H9 (cell line): ENCODE measurements around the gene MUCL3. TPM values are rescaled to one million over a fixed set of nuclear protein-coding genes. Genes with fewer than 3 reads are reported as not detected.
A peak's percentile ranks its signal among the peaks of the same experiment; 100 is the strongest.

Source experiments
- DNase-seq: peaks from one replicate; pipeline ENCODE4 v3.0.0-alpha.2; 2017
- H2AFZ ChIP-seq: one replicate; pipeline ENCODE4 v1.6.1; 2013; ENCODE audit warnings: mild to moderate bottlenecking, low read length, control low read depth, moderate library complexity
- H2AK5ac ChIP-seq: 2 replicates; pipeline ENCODE4 v1.6.1; 2013; ENCODE audit warnings: low read length, control low read depth, mixed read lengths; ENCODE audit not compliant: insufficient read length
- H2BK120ac ChIP-seq: one replicate; pipeline ENCODE4 v1.6.1; 2013; ENCODE audit warnings: low read depth, mild to moderate bottlenecking, low read length, control low read depth, inconsistent platforms; ENCODE audit not compliant: poor library complexity, severe bottlenecking
- H2BK12ac ChIP-seq: 2 replicates; pipeline ENCODE4 v1.6.1; 2013; ENCODE audit warnings: low read length, control low read depth, mixed read lengths, low read depth; ENCODE audit not compliant: insufficient read length
- H2BK15ac ChIP-seq: 2 replicates; pipeline ENCODE4 v1.6.1; 2013; ENCODE audit warnings: low read depth, low read length, control low read depth
- H2BK20ac ChIP-seq: one replicate; pipeline ENCODE4 v1.6.1; 2013; ENCODE audit warnings: low read depth, mild to moderate bottlenecking, low read length, control low read depth, inconsistent platforms; ENCODE audit not compliant: poor library complexity, severe bottlenecking
- H2BK5ac ChIP-seq: 2 replicates; pipeline ENCODE4 v1.6.1; 2013; ENCODE audit warnings: low read length, control low read depth, mixed read lengths; ENCODE audit not compliant: insufficient read length
- H3K14ac ChIP-seq: 2 replicates; pipeline ENCODE4 v1.6.1; 2013; ENCODE audit warnings: low read length, control low read depth; ENCODE audit not compliant: insufficient read depth
- H3K18ac ChIP-seq: 2 replicates; pipeline ENCODE4 v1.6.1; 2013; ENCODE audit warnings: low read depth, mild to moderate bottlenecking, mixed read lengths, low read length, control low read depth; ENCODE audit not compliant: insufficient read length
- H3K23ac ChIP-seq: 2 replicates; pipeline ENCODE4 v1.6.1; 2013; ENCODE audit warnings: low read length, control low read depth, mixed read lengths, low read depth; ENCODE audit not compliant: insufficient read length
- H3K23me2 ChIP-seq: 2 replicates; pipeline ENCODE4 v1.6.1; 2013; ENCODE audit warnings: low read depth, mild to moderate bottlenecking, mixed read lengths, low read length, control low read depth; ENCODE audit not compliant: insufficient read length, poor library complexity, severe bottlenecking
- H3K27ac ChIP-seq: 2 replicates; pipeline ENCODE4 v1.5.1; 2013; ENCODE audit warnings: low read length, control low read depth, mixed read lengths, low read depth; ENCODE audit not compliant: insufficient read length
- H3K27me3 ChIP-seq: 2 replicates; pipeline ENCODE4 v1.6.1; 2013; ENCODE audit warnings: low read length, control low read depth, inconsistent platforms; ENCODE audit not compliant: insufficient read depth
- H3K4ac ChIP-seq: 2 replicates; pipeline ENCODE4 v1.6.1; 2013; ENCODE audit warnings: low read depth, mild to moderate bottlenecking, control low read depth, inconsistent platforms, low read length, moderate library complexity
- H3K4me1 ChIP-seq: 2 replicates; pipeline ENCODE4 v1.6.1; 2013; ENCODE audit warnings: low read length, control low read depth, inconsistent platforms; ENCODE audit not compliant: insufficient read depth
- H3K4me2 ChIP-seq: 2 replicates; pipeline ENCODE4 v1.6.1; 2013; ENCODE audit warnings: low read length, control low read depth, mixed read lengths; ENCODE audit not compliant: insufficient read length, insufficient read depth
- H3K56ac ChIP-seq: 2 replicates; pipeline ENCODE4 v1.6.1; 2013; ENCODE audit warnings: low read depth, mild to moderate bottlenecking, mixed read lengths, low read length, control low read depth; ENCODE audit not compliant: insufficient read length
- H3K79me1 ChIP-seq: 2 replicates; pipeline ENCODE4 v1.6.1; 2013; ENCODE audit warnings: low read depth, mild to moderate bottlenecking, moderate library complexity, low read length, control low read depth, inconsistent platforms; ENCODE audit not compliant: insufficient read depth, poor library complexity, severe bottlenecking
- H3K79me2 ChIP-seq: 2 replicates; pipeline ENCODE4 v1.6.1; 2013; ENCODE audit warnings: low read length, control low read depth, inconsistent platforms; ENCODE audit not compliant: insufficient read depth
- H3K9ac ChIP-seq: 2 replicates; pipeline ENCODE4 v1.6.1; 2013; ENCODE audit warnings: low read length, control low read depth, mixed read lengths; ENCODE audit not compliant: insufficient read length; ENCODE audit errors: extremely low read depth
- H3K9me3 ChIP-seq: one replicate; pipeline ENCODE4 v1.6.1; 2013; ENCODE audit warnings: low read depth, low read length, inconsistent platforms; ENCODE audit not compliant: control insufficient read depth
- H3T11ph ChIP-seq: one replicate; pipeline ENCODE4 v1.6.1; 2013; ENCODE audit warnings: mild to moderate bottlenecking, low read length, control low read depth, inconsistent platforms
- H4K20me1 ChIP-seq: one replicate; pipeline ENCODE4 v1.6.1; 2013; ENCODE audit not compliant: control insufficient read depth, insufficient read length, insufficient read depth
- H4K5ac ChIP-seq: 2 replicates; pipeline ENCODE4 v1.6.1; 2013; ENCODE audit warnings: low read depth, mild to moderate bottlenecking, mixed read lengths, low read length, control low read depth; ENCODE audit not compliant: insufficient read length
- H4K8ac ChIP-seq: replicated peaks from 2 replicates; pipeline ENCODE4 v1.6.1; 2013; ENCODE audit warnings: low read length, control low read depth, mixed read lengths, low read depth; ENCODE audit not compliant: insufficient read length
- H4K91ac ChIP-seq: 2 replicates; pipeline ENCODE4 v1.6.1; 2013; ENCODE audit warnings: low read depth, mild to moderate bottlenecking, moderate library complexity, mixed read lengths, low read length, control low read depth; ENCODE audit not compliant: insufficient read length
- H3K27ac Mint-ChIP-seq, 3 experiments: 2 replicates in 2 of 3; 3 replicates in 1 of 3; pipeline ENCODE4 v1.8.0; 2020 to 2021; ENCODE audit warnings: mixed read lengths in 3 of 3, mild to moderate bottlenecking in 1 of 3, moderate library complexity in 1 of 3
- H3K27me3 Mint-ChIP-seq: 2 replicates; pipeline ENCODE4 v1.8.0; 2021; ENCODE audit warnings: low read depth, mild to moderate bottlenecking, moderate library complexity, mixed read lengths
- H3K36me3 Mint-ChIP-seq, 3 experiments: 2 replicates in 2 of 3; 3 replicates in 1 of 3; pipeline ENCODE4 v1.8.0; 2020 to 2021; ENCODE audit warnings: low read depth in 3 of 3, mixed read lengths in 3 of 3; ENCODE audit not compliant: insufficient read depth in 1 of 3
- H3K4me1 Mint-ChIP-seq, 2 experiments: 2 replicates each; pipeline ENCODE4 v1.8.0; 2020; ENCODE audit warnings: mixed read lengths in 2 of 2
- H3K4me3 Mint-ChIP-seq, 2 experiments: 2 replicates in 1 of 2; 3 replicates in 1 of 2; pipeline ENCODE4 v1.8.0; 2020 to 2021; ENCODE audit warnings: mild to moderate bottlenecking in 2 of 2, mixed read lengths in 2 of 2, moderate library complexity in 1 of 2
- H3K9me3 Mint-ChIP-seq, 2 experiments: 2 replicates in 1 of 2; 3 replicates in 1 of 2; pipeline ENCODE4 v1.8.0; 2020; ENCODE audit warnings: mild to moderate bottlenecking in 2 of 2, mixed read lengths in 2 of 2, moderate library complexity in 1 of 2
- WGBS: extraction: QIAGEN DNeasy Blood & Tissue Kit; methylation state at CpG from one replicate; pipeline ENCODE4 v1.1.7; 2013; ENCODE audit warnings: missing lambda C conversion rate, low lambda C conversion rate, mixed read lengths; ENCODE audit not compliant: insufficient read length; ENCODE audit errors: extremely low coverage; 5-methylcytosine and 5-hydroxymethylcytosine counted together
- total RNA-seq: library from RNA; stranded (reverse); gene quantifications from 2 replicates; pipeline ENCODE4 v1.2.1, GENCODE V29; 2021
- TF ChIP-seq, protein P1 (sequence below): fragments of 200-600 bp; sonication (generic); conservative IDR thresholded peaks from 3 replicates; pipeline ENCODE4 v1.8.0; 2021; ENCODE audit warnings: antibody characterized with exemption, mild to moderate bottlenecking

Gene MUCL3
- total RNA-seq, 1 experiment from 2014 or later = 0.15 TPM

- H3K27ac ChIP-seq = no peak within 1 kb of the TSS
- WGBS = no CpG with 5 or more reads among the region's 49 CpGs
Observed at GRCh38 chr6:30907758-30908591, 32.8 kb upstream of the MUCL3 start, which contains the start of gene GTF2H4. TSS of gene GTF2H4 (plus strand) at chr6:30908207.

More at GRCh38 chr6:30907758-30908591, 32.8 kb upstream of the MUCL3 start, which contains the start of gene GTF2H4:
- H3K79me1 ChIP-seq = no peaks in the 10 kb centered on the region
- no peak within 1 kb of the TSS for H4K8ac ChIP-seq
- Mint-ChIP-seq H3K36me3 (peaks cover 24 to 40% (median 38%) of the 10 kb centered on the region in 3 experiments), H3K4me3 (peak within 1 kb of the TSS; percentile 99 to 100), H3K9me3 (no peaks in the 10 kb centered on the region), H3K27ac (peak within 1 kb of the TSS in 2 of 3 experiments; percentile 88 to 91; a peak in 6 of 7 replicates), H3K27me3 (no peaks in the 10 kb centered on the region; the same call in 1 of the 2 replicates), H3K4me1 (peaks cover 14 to 23% of the 10 kb centered on the region in 2 experiments)
- H3K4me2 ChIP-seq = peak within 1 kb of the TSS; percentile 100
- H2BK5ac ChIP-seq = no peak within 1 kb of the TSS
- H2BK120ac ChIP-seq = no peak within 1 kb of the TSS
- H3T11ph ChIP-seq = no peak within 1 kb of the TSS
- H3K23ac ChIP-seq = no peak within 1 kb of the TSS
- H3K79me2 ChIP-seq = peaks cover 2% of the 10 kb centered on the region; the same call in 1 of the 2 replicates
- 0 out of 2 replicates have a peak within 1 kb of the TSS, but pooled peaks have one; percentile 3 for H3K14ac ChIP-seq
- no peak within 1 kb of the TSS for H2BK15ac ChIP-seq
- peak; percentile 99 for DNase-seq
- H4K91ac ChIP-seq = no peak within 1 kb of the TSS
- no peak within 1 kb of the TSS for H2BK12ac ChIP-seq
- no peaks in the 10 kb centered on the region for H3K9me3 ChIP-seq
- no peaks in the 10 kb centered on the region for H3K27me3 ChIP-seq
- peaks cover 4% of the 10 kb centered on the region; the same call in 1 of the 2 replicates for H3K4me1 ChIP-seq
- H4K20me1 ChIP-seq = no peaks in the 10 kb centered on the region
- peaks cover 7% of the 10 kb centered on the region for H3K23me2 ChIP-seq
- peak within 1 kb of the TSS; percentile 76 for H2AFZ ChIP-seq
- no peak within 1 kb of the TSS for H3K56ac ChIP-seq
- H3K18ac ChIP-seq = no peak within 1 kb of the TSS
- TF ChIP-seq, protein P1, sequence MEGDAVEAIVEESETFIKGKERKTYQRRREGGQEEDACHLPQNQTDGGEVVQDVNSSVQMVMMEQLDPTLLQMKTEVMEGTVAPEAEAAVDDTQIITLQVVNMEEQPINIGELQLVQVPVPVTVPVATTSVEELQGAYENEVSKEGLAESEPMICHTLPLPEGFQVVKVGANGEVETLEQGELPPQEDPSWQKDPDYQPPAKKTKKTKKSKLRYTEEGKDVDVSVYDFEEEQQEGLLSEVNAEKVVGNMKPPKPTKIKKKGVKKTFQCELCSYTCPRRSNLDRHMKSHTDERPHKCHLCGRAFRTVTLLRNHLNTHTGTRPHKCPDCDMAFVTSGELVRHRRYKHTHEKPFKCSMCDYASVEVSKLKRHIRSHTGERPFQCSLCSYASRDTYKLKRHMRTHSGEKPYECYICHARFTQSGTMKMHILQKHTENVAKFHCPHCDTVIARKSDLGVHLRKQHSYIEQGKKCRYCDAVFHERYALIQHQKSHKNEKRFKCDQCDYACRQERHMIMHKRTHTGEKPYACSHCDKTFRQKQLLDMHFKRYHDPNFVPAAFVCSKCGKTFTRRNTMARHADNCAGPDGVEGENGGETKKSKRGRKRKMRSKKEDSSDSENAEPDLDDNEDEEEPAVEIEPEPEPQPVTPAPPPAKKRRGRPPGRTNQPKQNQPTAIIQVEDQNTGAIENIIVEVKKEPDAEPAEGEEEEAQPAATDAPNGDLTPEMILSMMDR = no peak
- H3K9ac ChIP-seq = peak within 1 kb of the TSS; percentile 95
- no peak within 1 kb of the TSS for H4K5ac ChIP-seq
- H2BK20ac ChIP-seq = no peak within 1 kb of the TSS
- no peak within 1 kb of the TSS for H2AK5ac ChIP-seq
- no peak within 1 kb of the TSS for H3K4ac ChIP-seq
